ENCODE results near the gene TSPAN7. TPM values are rescaled to one million over a fixed set of nuclear protein-coding genes. Genes with fewer than 3 reads are reported as not detected.

Gene TSPAN7
- total RNA-seq = 54.6 TPM
- long read RNA-seq, transcript TSPAN7-202 (8 exons, 1,909 nt) = major isoform, 59 of 62 reads
- long read RNA-seq, partial matches to known transcripts = 1 of 62 reads
- long read RNA-seq, other reads (novel, unspliced or antisense) = 2 of 62 reads

GRCh38 chrX:38561126-38561868 lies at the start of gene TSPAN7:
TSS of gene TSPAN7 (plus strand) at chrX:38561542. CDS start at chrX:38561547, 5 bp downstream.
- no peaks in the 10 kb centered on the region for H3K36me3 ChIP-seq
- H3K4me1 ChIP-seq = peaks cover 3% of the 10 kb centered on the region
- H3K9me3 ChIP-seq = no peaks in the 10 kb centered on the region
- ATAC-seq = peak; percentile 92 to 97
- peak; percentile 89 for DNase-seq
- no peak for TF ChIP-seq CTCF (IDR thresholded peaks at IDR 0.05)
- peak within 1 kb of the TSS; percentile 60 for H3K4me3 ChIP-seq
- intact Hi-C loops (cut with DNase I) = no loop called here
- H3K27me3 ChIP-seq (ENCODE audit: low read depth) = no peaks in the 10 kb centered on the region
- no peak within 1 kb of the TSS for H3K27ac ChIP-seq

- ATAC-seq = no peak
- no peak overlapping the region for H3K27ac ChIP-seq
- DNase-seq = no peak
Measured at GRCh38 chrX:38513112-38513742, 48.1 kb upstream of the TSPAN7 start.

GRCh38 chrX:38514016-38514854 lies 47.1 kb upstream of the TSPAN7 start:
- TF ChIP-seq CTCF (IDR thresholded peaks at IDR 0.05) = no peak

More at GRCh38 chrX:38513112-38513742, 48.1 kb upstream of the TSPAN7 start:
- no peak for TF ChIP-seq CTCF (IDR thresholded peaks at IDR 0.05)
- H3K27me3 ChIP-seq (ENCODE audit: low read depth) = no peaks in the 10 kb centered on the region
- intact Hi-C loops (cut with DNase I) = no loop called here
- no peaks in the 10 kb centered on the region for H3K36me3 ChIP-seq
- H3K4me3 ChIP-seq = no peak overlapping the region
- H3K4me1 ChIP-seq = no peaks in the 10 kb centered on the region
- no peaks in the 10 kb centered on the region for H3K9me3 ChIP-seq

GRCh38 chrX:38515291-38515690 lies 46.1 kb upstream of the TSPAN7 start:
- Histone ChIP-seq H3K27me3 (ENCODE audit: low read depth) (no peaks in the 10 kb centered on the region), H3K36me3 (no peaks in the 10 kb centered on the region), H3K9me3 (no peaks in the 10 kb centered on the region), H3K4me3 (no peak overlapping the region), H3K27ac (no peak overlapping the region), H3K4me1 (no peaks in the 10 kb centered on the region)
- ATAC-seq (no peak), DNase-seq (no peak)
- intact Hi-C loops (cut with DNase I) = no loop called here
- no peak for TF ChIP-seq CTCF (IDR thresholded peaks at IDR 0.05)

More at GRCh38 chrX:38514016-38514854, 47.1 kb upstream of the TSPAN7 start:
- Histone ChIP-seq H3K36me3 (no peaks in the 10 kb centered on the region), H3K9me3 (no peaks in the 10 kb centered on the region), H3K4me3 (no peak overlapping the region), H3K4me1 (no peaks in the 10 kb centered on the region), H3K27me3 (ENCODE audit: low read depth) (no peaks in the 10 kb centered on the region), H3K27ac (no peak overlapping the region)
- DNase-seq = no peak
- intact Hi-C loops (cut with DNase I) = no loop called here
- ATAC-seq = no peak

- intact Hi-C loops (cut with DNase I) = no loop called here
- no peaks in the 10 kb centered on the region for H3K36me3 ChIP-seq
- no peaks in the 10 kb centered on the region for H3K27me3 ChIP-seq (ENCODE audit: low read depth)
- no peaks in the 10 kb centered on the region for H3K9me3 ChIP-seq
- H3K4me3 ChIP-seq = no peak overlapping the region
- H3K4me1 ChIP-seq = no peaks in the 10 kb centered on the region
- TF ChIP-seq CTCF (IDR thresholded peaks at IDR 0.05) = no peak
- ATAC-seq (no peak), DNase-seq (no peak)
- no peak overlapping the region for H3K27ac ChIP-seq
Measured at GRCh38 chrX:38516196-38516774, 45.1 kb upstream of the TSPAN7 start.

Data from lower lobe of right lung (tissue), 2 donors.